ENCODE measurements around the gene PRXL2C.

PRXL2C gene

DNA sequence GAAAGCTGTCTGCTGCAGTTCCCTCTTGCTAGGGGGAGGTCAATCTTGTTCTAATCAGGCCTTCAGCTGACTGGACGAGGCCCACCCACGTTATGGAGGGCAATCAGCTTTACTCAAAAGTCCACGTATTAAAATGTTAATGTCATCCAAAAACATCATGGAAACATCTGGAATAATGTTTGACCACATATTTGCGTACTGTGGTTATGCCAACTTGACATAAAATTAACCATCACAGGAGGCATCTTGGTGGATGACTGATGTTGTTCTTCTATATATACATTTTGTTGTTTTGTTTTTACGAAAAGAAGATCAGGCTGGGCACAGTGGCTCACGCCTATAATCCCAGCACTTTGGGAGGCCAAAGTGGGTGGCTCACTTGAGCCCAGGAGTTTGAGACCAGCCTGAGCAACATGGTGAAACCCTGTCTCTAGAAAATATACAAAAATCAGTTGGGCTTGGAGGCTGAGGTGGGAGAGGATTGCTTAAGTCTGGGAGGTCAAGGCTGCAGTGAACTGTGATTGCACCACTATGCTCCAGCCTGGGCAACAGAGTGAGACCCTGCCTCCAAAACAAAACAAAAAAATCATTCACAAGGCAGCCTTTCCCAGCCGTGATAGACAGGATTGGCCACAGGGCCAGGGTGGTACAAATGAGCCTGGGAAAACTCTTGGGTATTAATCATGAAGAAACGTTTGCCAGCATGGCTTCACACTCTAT is 33.8 kb upstream of the PRXL2C start:
- TF ChIP-seq, protein P1, sequence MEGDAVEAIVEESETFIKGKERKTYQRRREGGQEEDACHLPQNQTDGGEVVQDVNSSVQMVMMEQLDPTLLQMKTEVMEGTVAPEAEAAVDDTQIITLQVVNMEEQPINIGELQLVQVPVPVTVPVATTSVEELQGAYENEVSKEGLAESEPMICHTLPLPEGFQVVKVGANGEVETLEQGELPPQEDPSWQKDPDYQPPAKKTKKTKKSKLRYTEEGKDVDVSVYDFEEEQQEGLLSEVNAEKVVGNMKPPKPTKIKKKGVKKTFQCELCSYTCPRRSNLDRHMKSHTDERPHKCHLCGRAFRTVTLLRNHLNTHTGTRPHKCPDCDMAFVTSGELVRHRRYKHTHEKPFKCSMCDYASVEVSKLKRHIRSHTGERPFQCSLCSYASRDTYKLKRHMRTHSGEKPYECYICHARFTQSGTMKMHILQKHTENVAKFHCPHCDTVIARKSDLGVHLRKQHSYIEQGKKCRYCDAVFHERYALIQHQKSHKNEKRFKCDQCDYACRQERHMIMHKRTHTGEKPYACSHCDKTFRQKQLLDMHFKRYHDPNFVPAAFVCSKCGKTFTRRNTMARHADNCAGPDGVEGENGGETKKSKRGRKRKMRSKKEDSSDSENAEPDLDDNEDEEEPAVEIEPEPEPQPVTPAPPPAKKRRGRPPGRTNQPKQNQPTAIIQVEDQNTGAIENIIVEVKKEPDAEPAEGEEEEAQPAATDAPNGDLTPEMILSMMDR (conservative IDR thresholded peaks at IDR 0.05; ENCODE audit: low read length), result no peak
- no peak for TF ChIP-seq EZH2phosphoT487 (IDR thresholded peaks at IDR 0.05; ENCODE audit: borderline replicate concordance)
- no peaks in the 10 kb centered on the region for H4K20me1 ChIP-seq (ENCODE audit: insufficient read depth, low read length, poor library complexity, severe bottlenecking)

DNA sequence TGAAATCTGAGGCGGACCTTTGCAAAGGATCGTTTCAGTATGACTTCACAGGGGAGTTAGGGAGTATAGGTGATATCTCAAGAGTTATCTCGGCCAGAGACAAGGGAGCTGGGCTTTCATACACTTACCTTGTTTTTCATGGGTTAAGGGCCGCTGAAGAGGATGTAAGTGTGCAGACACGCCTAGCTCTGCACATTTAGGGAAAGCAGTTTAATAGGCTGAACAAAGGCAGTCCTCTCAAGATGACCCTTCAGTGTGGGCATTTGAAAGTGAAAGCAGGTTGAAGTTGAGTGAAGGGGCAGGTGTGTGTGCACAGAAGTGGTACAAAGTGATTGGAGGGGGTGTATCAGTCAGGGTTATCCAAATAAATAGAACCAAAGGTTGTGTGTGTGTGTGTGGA is 33.1 kb upstream of the PRXL2C start:
- H4K20me1 ChIP-seq (ENCODE audit: insufficient read depth, low read length, poor library complexity, severe bottlenecking), result no peaks in the 10 kb centered on the region
- H3K4me2 ChIP-seq (ENCODE audit: low read depth, low read length, poor library complexity, severe bottlenecking), result no peak overlapping the region
- no peaks in the 10 kb centered on the region for H3K79me2 ChIP-seq (ENCODE audit: insufficient read depth, low read length)
- no peaks in the 10 kb centered on the region for H3K36me3 ChIP-seq (ENCODE audit: insufficient read depth, low read length)
- peaks cover 4% of the 10 kb centered on the region; the same call in 1 of the 2 replicates for H3K9me3 ChIP-seq (ENCODE audit: insufficient read depth, low read depth, low read length)
- no peaks in the 10 kb centered on the region for H3K9me2 ChIP-seq (replicated peaks; ENCODE audit: low read depth, low read length)
- no peaks in the 10 kb centered on the region for H3F3A ChIP-seq (ENCODE audit: low read depth)
- TF ChIP-seq, protein P1 (conservative IDR thresholded peaks at IDR 0.05; ENCODE audit: low read length), result no peak
- no peak for TF ChIP-seq EZH2phosphoT487 (IDR thresholded peaks at IDR 0.05; ENCODE audit: borderline replicate concordance)
- no peaks in the 10 kb centered on the region for H3K4me1 ChIP-seq (ENCODE audit: insufficient read depth, low read length, poor library complexity, severe bottlenecking)
- H3K27me3 ChIP-seq (ENCODE audit: insufficient read depth, low read length, poor library complexity, severe bottlenecking), result no peaks in the 10 kb centered on the region
- H2AFZ ChIP-seq (ENCODE audit: low read length), result no peak overlapping the region
- no peak overlapping the region for H3K4me3 ChIP-seq (ENCODE audit: low read length, poor library complexity, severe bottlenecking)
- no peak overlapping the region for H3K9ac ChIP-seq (ENCODE audit: low read depth, low read length, poor library complexity, severe bottlenecking)

More for the DNA sequence above, 33.8 kb upstream of the PRXL2C start:
- H2AFZ ChIP-seq (ENCODE audit: low read length), result no peak overlapping the region
- no peaks in the 10 kb centered on the region for H3K4me1 ChIP-seq (ENCODE audit: insufficient read depth, low read length, poor library complexity, severe bottlenecking)
- H3K9ac ChIP-seq (ENCODE audit: low read depth, low read length, poor library complexity, severe bottlenecking), result no peak overlapping the region
- no peaks in the 10 kb centered on the region for H3K79me2 ChIP-seq (ENCODE audit: insufficient read depth, low read length)
- no peak overlapping the region for H3K4me3 ChIP-seq (ENCODE audit: low read length, poor library complexity, severe bottlenecking)
- no peaks in the 10 kb centered on the region for H3K27me3 ChIP-seq (ENCODE audit: insufficient read depth, low read length, poor library complexity, severe bottlenecking)
- peaks cover 4% of the 10 kb centered on the region; the same call in 1 of the 2 replicates for H3K9me3 ChIP-seq (ENCODE audit: insufficient read depth, low read depth, low read length)
- no peaks in the 10 kb centered on the region for H3K36me3 ChIP-seq (ENCODE audit: insufficient read depth, low read length)
- no peaks in the 10 kb centered on the region for H3F3A ChIP-seq (ENCODE audit: low read depth)
- no peaks in the 10 kb centered on the region for H3K9me2 ChIP-seq (replicated peaks; ENCODE audit: low read depth, low read length)
- H3K4me2 ChIP-seq (ENCODE audit: low read depth, low read length, poor library complexity, severe bottlenecking), result no peak overlapping the region

DNA sequence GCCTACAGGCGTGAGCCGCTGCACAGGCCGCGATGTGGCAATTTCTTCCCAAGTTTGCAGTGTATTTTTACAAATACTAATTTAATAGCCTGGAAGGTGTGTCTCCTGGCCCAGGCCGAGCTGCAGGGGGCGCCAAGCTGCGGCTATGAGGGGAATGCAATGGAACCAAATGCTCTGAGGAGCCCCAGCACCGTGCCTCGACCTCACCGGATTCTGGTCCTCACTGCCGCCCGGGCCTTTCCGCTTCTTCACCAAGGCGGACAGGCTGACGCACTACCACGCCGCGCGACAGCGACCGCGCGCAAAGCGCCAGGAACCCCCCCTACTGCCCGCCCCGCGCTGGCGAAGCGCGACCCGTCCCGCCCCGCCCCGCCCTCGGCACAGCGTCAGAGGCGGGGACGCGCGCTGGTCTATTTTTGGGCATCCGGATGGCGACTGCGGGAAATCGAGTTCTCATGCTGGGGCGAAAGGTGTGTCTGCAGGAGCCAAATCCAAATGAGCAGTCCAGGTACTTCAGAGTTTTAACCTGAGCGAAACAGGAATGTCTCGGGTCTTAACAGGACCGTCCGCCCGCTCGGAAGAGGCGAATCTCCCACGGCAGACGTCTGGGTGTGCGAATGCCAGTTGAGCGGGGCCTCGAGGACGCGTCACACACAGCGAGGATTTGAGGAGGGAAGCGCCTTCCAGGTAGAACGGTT is 31.7 kb upstream of the PRXL2C start:
- no peaks in the 10 kb centered on the region for H4K20me1 ChIP-seq (ENCODE audit: insufficient read depth, low read length, poor library complexity, severe bottlenecking)
- no peak overlapping the region for H3K4me3 ChIP-seq (ENCODE audit: low read length, poor library complexity, severe bottlenecking)
- no peaks in the 10 kb centered on the region for H3K36me3 ChIP-seq (ENCODE audit: insufficient read depth, low read length)
- H3F3A ChIP-seq (ENCODE audit: low read depth), result no peaks in the 10 kb centered on the region
- H3K9ac ChIP-seq (ENCODE audit: low read depth, low read length, poor library complexity, severe bottlenecking), result no peak overlapping the region
- H3K9me2 ChIP-seq (replicated peaks; ENCODE audit: low read depth, low read length), result no peaks in the 10 kb centered on the region
- TF ChIP-seq, protein P1 (conservative IDR thresholded peaks at IDR 0.05; ENCODE audit: low read length), result no peak
- peaks cover 3% of the 10 kb centered on the region; the same call in 1 of the 2 replicates for H3K9me3 ChIP-seq (ENCODE audit: insufficient read depth, low read depth, low read length)
- H3K4me2 ChIP-seq (ENCODE audit: low read depth, low read length, poor library complexity, severe bottlenecking), result no peak overlapping the region
- H3K27me3 ChIP-seq (ENCODE audit: insufficient read depth, low read length, poor library complexity, severe bottlenecking), result no peaks in the 10 kb centered on the region
- H3K79me2 ChIP-seq (ENCODE audit: insufficient read depth, low read length), result no peaks in the 10 kb centered on the region
- no peak overlapping the region for H2AFZ ChIP-seq (ENCODE audit: low read length)
- H3K4me1 ChIP-seq (ENCODE audit: insufficient read depth, low read length, poor library complexity, severe bottlenecking), result no peaks in the 10 kb centered on the region

Measured in Loucy (cell line).